ENCODE results near the gene C5orf47. TPM values are rescaled to one million over a fixed set of nuclear protein-coding genes. Genes with fewer than 3 reads are reported as not detected.

C5orf47 gene
- total RNA-seq, 1 donor from 2014 or later, result not detected

DNA sequence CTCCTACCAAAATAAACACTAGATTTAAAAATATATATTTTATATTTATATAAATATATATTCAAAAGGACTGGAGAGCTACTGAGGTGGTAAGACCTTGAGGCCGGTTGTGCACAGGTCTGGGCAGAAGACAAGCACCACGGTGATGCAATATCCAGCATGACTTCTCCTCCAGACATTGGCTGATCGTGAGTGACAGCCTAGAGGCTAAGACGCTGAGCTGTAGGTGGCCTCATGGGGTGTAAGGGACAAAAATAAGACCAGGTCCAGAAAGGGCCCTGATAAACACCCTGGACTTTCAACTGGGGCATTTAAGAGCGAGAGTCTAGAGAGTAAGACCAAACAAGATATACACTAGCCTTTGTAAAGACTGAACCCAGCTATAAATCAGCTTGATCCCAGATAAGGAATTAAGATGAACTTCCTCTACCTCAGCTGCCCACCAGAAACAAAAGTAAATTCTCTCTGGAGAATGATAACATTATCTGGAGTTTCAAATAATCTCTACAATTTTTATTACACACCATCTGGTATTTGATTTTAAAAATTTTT, 14.2 kb upstream of the C5orf47 start:
- no peak overlapping the region for H3K27ac Mint-ChIP-seq (ENCODE audit: unreplicated experiment)
- H3K4me1 Mint-ChIP-seq (ENCODE audit: unreplicated experiment), result no peaks in the 10 kb centered on the region
- H3K27me3 Mint-ChIP-seq (ENCODE audit: unreplicated experiment), result peaks cover under 1% of the 10 kb centered on the region
- no peaks in the 10 kb centered on the region for H3K36me3 Mint-ChIP-seq (ENCODE audit: low read depth, unreplicated experiment)
- no peak for TF ChIP-seq CTCF (IDR thresholded peaks at IDR 0.05; ENCODE audit: unreplicated experiment)
- no peak overlapping the region for H3K4me3 Mint-ChIP-seq (ENCODE audit: unreplicated experiment)
- H3K9me3 Mint-ChIP-seq (ENCODE audit: unreplicated experiment), result no peaks in the 10 kb centered on the region
- no peak for DNase-seq (ENCODE audit: low spot score)

DNA sequence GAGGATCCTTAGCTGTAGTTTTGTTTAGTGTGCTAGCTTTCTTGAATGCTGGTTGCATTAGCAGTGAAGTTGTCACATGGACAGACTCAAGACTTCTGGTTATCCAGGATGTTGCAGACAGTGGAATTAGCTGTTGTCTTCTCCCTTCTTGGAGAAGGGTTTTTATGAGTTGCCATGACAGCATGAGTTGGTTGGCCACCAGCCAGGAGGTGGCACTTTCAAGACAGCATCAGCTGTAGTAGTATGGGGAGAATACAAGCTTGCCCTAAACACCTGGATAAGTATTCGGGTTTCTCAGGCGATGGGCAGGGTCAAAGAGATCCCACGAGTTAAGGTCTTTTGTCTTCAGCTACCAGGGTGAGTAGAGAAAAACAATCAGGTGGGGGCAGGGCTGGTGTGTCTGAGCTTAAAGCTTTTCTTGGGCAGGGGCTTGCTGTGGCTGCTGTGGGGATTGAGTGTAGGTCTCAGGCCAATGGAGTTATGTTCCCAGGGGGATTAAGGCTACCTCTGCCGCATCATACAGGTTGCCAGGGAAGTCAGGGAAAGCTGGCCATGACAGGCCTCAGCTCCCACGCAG, 7.7 kb upstream of the C5orf47 start:
- H3K9me3 Mint-ChIP-seq (ENCODE audit: unreplicated experiment), result no peaks in the 10 kb centered on the region
- no peak overlapping the region for H3K27ac Mint-ChIP-seq (ENCODE audit: unreplicated experiment)
- H3K36me3 Mint-ChIP-seq (ENCODE audit: low read depth, unreplicated experiment), result no peaks in the 10 kb centered on the region
- no peak overlapping the region for H3K4me3 Mint-ChIP-seq (ENCODE audit: unreplicated experiment)
- DNase-seq (ENCODE audit: low spot score), result no peak
- peaks cover 1% of the 10 kb centered on the region for H3K27me3 Mint-ChIP-seq (ENCODE audit: unreplicated experiment)
- no peaks in the 10 kb centered on the region for H3K4me1 Mint-ChIP-seq (ENCODE audit: unreplicated experiment)
- no peak for TF ChIP-seq CTCF (IDR thresholded peaks at IDR 0.05; ENCODE audit: unreplicated experiment)

DNA sequence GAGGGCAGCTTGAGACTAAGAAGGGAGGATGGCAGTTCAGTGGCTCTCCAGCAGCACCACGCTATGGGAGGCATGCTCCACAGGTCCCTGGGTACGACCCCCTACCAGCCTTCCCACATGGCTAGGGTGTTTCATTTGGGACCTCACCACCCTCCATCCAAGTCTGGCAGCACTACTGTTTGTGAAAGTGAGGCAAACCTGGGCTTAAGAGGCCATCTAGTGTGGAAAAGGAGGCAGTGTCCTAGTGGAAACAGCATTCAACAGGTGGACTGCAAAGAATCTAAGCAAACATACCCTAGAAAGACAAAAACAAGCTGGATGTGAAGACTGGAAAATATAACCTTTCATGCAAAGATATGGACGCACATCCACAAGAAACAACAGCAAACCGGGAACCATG, 4.8 kb upstream of the C5orf47 start:
- TF ChIP-seq CTCF (IDR thresholded peaks at IDR 0.05; ENCODE audit: unreplicated experiment), result peak; percentile 21
- Mint-ChIP-seq H3K4me3 (ENCODE audit: unreplicated experiment) (no peak overlapping the region), H3K4me1 (ENCODE audit: unreplicated experiment) (no peaks in the 10 kb centered on the region), H3K27ac (ENCODE audit: unreplicated experiment) (no peak overlapping the region), H3K9me3 (ENCODE audit: unreplicated experiment) (no peaks in the 10 kb centered on the region), H3K27me3 (ENCODE audit: unreplicated experiment) (peaks cover 1% of the 10 kb centered on the region), H3K36me3 (ENCODE audit: low read depth, unreplicated experiment) (no peaks in the 10 kb centered on the region)
- no peak for DNase-seq (ENCODE audit: low spot score)

- H3K4me3 Mint-ChIP-seq (ENCODE audit: unreplicated experiment), result no peak overlapping the region
- H3K4me1 Mint-ChIP-seq (ENCODE audit: unreplicated experiment), result no peaks in the 10 kb centered on the region
- TF ChIP-seq CTCF (IDR thresholded peaks at IDR 0.05; ENCODE audit: unreplicated experiment), result no peak
- H3K27ac Mint-ChIP-seq (ENCODE audit: unreplicated experiment), result no peak overlapping the region
- DNase-seq (ENCODE audit: low spot score), result no peak
- no peaks in the 10 kb centered on the region for H3K9me3 Mint-ChIP-seq (ENCODE audit: unreplicated experiment)
- no peaks in the 10 kb centered on the region for H3K27me3 Mint-ChIP-seq (ENCODE audit: unreplicated experiment)
- no peaks in the 10 kb centered on the region for H3K36me3 Mint-ChIP-seq (ENCODE audit: low read depth, unreplicated experiment)
Observed at GRCh38 chr5:173989432-173990082, 587 bp downstream of the C5orf47 start.

- Mint-ChIP-seq H3K9me3 (ENCODE audit: unreplicated experiment) (no peaks in the 10 kb centered on the region), H3K27me3 (ENCODE audit: unreplicated experiment) (no peaks in the 10 kb centered on the region), H3K27ac (ENCODE audit: unreplicated experiment) (no peak overlapping the region), H3K36me3 (ENCODE audit: low read depth, unreplicated experiment) (no peaks in the 10 kb centered on the region), H3K4me1 (ENCODE audit: unreplicated experiment) (no peaks in the 10 kb centered on the region), H3K4me3 (ENCODE audit: unreplicated experiment) (no peak overlapping the region)
- no peak for TF ChIP-seq CTCF (IDR thresholded peaks at IDR 0.05; ENCODE audit: unreplicated experiment)
- DNase-seq (ENCODE audit: low spot score), result no peak
Observed at GRCh38 chr5:173997331-173997730, 8.4 kb downstream of the C5orf47 start.

Measured in endothelial cell (in vitro differentiated cells).